Muscle of arm (tissue), 14 donors: ENCODE measurements around the gene SDR9C7. TPM values are rescaled to one million over a fixed set of nuclear protein-coding genes. Genes with fewer than 3 reads are reported as not detected.
"Not testable (repeated sequence)": the region's sequence is repeated elsewhere in the genome, so short reads cannot be mapped to it uniquely, and the experiment has no call there.

Experiments
- DNase-seq: peaks from one replicate; pipeline ENCODE4 v3.0.0-alpha.2; 2013
- long read RNA-seq, 11 donors: transcript quantifications; one replicate each; lab custom pipeline, GENCODE V29; 2026
- polyA plus RNA-seq, 12 donors: library from polyadenylated mRNA; unstranded; fragments of 120-200 nt; gene quantifications; one replicate each; pipeline ENCODE4 v1.2.1, GENCODE V29; 2013; ENCODE audit not compliant: insufficient read length in 12 of 12

The SDR9C7 gene
- polyA plus RNA-seq = 1 to 10 TPM in 1 of 12 donors, under 1 TPM in 9, not detected in 2; 0.24 to 1.1 (median 0.42) TPM
- long read RNA-seq, donor 1 = 0 reads
- long read RNA-seq, donor 2 = 0 reads
- long read RNA-seq, donor 3 = 0 reads
- long read RNA-seq, donor 4 = 0 reads
- long read RNA-seq, donor 5 = 0 reads
- long read RNA-seq, donor 6 = 0 reads
- long read RNA-seq, donor 7 = 0 reads
- long read RNA-seq, donor 8 = 0 reads
- long read RNA-seq, donor 9 = 0 reads
- long read RNA-seq, donor 10 = 0 reads
- long read RNA-seq, donor 11 = 0 reads

- no peak for DNase-seq
Observed at GRCh38 chr12:56933826-56934625, at the start of gene SDR9C7. TSS of gene SDR9C7 (minus strand) at chr12:56934408. CDS start at chr12:56934261, 147 bp downstream.

GRCh38 chr12:56983386-56983785 is 49.2 kb upstream of the SDR9C7 start:
- DNase-seq = no peak

DNA sequence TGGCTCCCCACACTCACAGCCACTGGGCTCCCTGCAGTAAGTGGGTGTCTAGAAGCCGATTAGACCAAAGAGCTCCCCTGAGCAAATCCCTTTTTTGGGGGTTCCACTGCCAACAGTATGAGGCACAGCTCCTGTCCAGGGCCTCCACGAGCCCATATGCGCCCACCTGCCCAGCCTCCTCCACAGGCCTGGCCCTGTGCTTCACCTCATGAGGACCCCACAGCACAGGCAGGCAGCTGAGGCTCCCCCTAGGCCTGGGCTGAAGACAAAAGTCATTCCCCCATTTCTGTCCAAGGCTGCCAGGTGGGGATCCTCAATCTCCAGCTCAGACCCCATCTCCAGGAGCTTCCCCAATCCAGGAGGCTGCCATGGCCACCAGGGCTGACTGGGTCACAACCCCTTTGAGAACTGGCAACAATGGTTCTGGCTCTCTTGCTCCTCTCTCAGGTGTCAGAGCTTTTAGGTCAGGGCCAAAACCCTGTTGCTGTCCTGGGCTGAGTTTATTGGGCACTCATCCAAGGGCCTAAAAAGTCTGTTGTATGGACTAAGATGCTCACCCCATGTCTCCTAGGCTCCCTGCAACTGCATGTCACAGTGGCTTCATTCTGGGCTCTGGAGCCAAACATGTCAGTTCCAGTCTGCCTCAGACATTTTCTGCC is 48.5 kb upstream of the SDR9C7 start:
- not testable (repeated sequence) for DNase-seq

- no peak for DNase-seq
Observed at GRCh38 chr12:56980941-56981530, 46.8 kb upstream of the SDR9C7 start.

GRCh38 chr12:56980268-56980667 is 46.1 kb upstream of the SDR9C7 start:
- DNase-seq = no peak

DNA sequence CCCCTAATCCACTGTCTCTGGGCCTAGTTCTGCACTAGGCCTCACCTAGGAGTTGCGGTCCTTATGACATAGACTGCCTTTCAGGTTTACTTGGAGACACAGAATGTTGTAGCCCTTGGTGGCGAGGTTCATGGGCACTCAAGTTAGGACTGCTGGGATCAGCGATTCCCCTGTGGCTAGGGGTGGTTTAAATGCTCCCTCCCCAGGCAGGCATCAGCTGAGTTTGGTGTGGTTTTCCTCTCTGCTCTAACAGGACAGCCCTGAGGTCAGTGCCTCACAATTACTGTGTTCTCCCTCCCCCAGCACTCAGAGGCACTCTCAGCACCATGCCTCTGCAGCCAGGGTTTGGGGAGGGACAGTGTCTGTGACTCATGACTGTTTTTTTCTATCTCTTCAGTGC is 45.4 kb upstream of the SDR9C7 start:
- DNase-seq = no peak

- no peak for DNase-seq
Observed at GRCh38 chr12:56978397-56979138, 44.4 kb upstream of the SDR9C7 start.

GRCh38 chr12:56977361-56977760 is 43.2 kb upstream of the SDR9C7 start:
- not testable (repeated sequence) for DNase-seq

DNA sequence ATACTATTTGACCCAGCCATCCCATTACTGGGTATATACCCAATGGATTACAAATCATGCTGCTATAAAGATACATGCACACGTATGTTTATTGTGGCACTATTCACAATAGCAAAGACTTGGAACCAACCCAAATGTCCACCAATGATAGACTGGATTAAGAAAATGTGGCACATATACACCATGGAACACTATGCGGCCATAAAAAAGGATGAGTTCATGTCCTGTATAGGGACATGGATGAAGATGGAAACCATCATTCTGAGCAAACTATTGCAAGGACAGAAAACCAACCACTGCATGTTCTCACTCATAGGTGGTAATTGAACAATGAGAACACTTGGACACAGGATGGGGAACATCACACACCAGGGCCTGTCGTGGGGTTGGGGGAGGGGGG is 40.0 kb upstream of the SDR9C7 start:
- DNase-seq = not testable (repeated sequence)

- not testable (repeated sequence) for DNase-seq
Observed at GRCh38 chr12:56968910-56969309, 34.7 kb upstream of the SDR9C7 start.

GRCh38 chr12:56965997-56966642 is 31.9 kb upstream of the SDR9C7 start:
- DNase-seq = not testable (repeated sequence)

GRCh38 chr12:56965124-56965523 is 30.9 kb upstream of the SDR9C7 start:
- not testable (repeated sequence) for DNase-seq

DNA sequence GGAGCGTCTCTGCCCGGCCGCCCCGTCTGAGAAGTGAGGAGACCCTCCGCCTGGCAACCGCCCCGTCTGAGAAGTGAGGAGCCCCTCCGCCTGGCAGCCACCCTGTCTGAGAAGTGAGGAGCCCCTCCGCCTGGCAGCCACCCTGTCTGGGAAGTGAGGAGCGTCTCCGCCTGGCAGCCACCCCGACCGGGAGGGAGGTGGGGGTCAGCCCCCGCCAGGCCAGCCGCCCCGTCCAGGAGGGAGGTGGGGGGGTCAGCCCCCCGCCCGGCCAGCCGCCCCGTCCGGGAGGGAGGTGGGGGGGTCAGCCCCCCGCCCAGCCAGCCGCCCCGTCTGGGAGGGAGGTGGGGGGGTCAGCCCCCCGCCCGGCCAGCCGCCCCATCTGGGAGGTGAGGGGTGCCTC is 29.3 kb upstream of the SDR9C7 start:
- not testable (repeated sequence) for DNase-seq

DNA sequence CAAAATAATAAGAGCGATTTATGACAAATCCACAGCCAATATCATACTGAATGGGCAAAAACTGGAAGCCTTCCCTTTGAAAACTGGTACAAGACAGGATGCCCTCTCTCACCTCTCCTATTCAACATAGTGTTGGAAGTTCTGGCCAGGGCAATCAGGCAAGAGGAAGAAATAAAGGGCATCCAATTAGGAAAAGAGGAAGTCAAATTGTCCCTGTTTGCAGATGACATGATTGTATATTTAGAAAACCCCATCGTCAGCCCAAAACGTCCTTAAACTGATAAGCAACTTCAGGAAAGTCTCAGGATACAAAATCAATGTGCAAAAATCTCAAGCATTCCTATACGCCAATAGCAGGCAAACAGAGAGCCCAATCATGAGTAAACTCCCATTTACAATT is 28.0 kb upstream of the SDR9C7 start:
- not testable (repeated sequence) for DNase-seq

DNA sequence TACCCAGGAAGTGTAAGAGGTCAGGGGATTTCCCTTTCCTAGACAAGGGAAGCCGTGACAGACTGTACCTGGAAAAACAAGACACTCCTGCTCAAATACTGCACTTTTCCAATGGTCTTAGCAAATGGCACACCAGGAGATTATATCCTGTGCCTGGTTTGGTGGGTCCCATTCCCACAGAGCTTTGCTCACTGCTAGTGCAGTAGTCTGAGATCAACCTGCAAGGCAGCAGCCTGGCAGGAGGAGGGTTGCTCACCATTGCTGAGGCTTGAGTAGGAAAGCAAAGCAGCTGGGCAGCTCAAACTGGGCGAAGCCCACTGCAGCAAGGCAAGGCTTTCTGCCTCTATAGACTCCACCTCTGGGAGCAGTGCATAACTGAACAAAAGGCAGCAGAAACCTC is 24.2 kb upstream of the SDR9C7 start:
- DNase-seq = no peak

- DNase-seq = no peak
Observed at GRCh38 chr12:56957229-56958052, 23.2 kb upstream of the SDR9C7 start, which contains the start of gene RDH16. TSS of gene RDH16 (minus strand) at chr12:56957608. CDS start at chr12:56957462, 146 bp downstream.

GRCh38 chr12:56955631-56956256 is 21.5 kb upstream of the SDR9C7 start:
- no peak for DNase-seq

- DNase-seq = no peak
Observed at GRCh38 chr12:56954958-56955355, 20.7 kb upstream of the SDR9C7 start.
